Type B pancreatic cell (in vitro differentiated cells): ENCODE data around the gene GJA4. TPM values are rescaled to one million over a fixed set of nuclear protein-coding genes. Genes with fewer than 3 reads are reported as not detected.

Experiments used
- DNase-seq: peaks from one replicate; pipeline ENCODE4 v3.0.0; 2021; ENCODE audit warnings: mixed read lengths; ENCODE audit not compliant: unreplicated experiment; ENCODE audit errors: extremely low spot score
- H3K27ac Mint-ChIP-seq: 2 replicates; pipeline ENCODE4 v1.8.0; 2021; ENCODE audit warnings: mild to moderate bottlenecking, mixed read lengths
- H3K27me3 Mint-ChIP-seq: 2 replicates; pipeline ENCODE4 v1.8.0; 2021; ENCODE audit warnings: mixed read lengths
- H3K36me3 Mint-ChIP-seq: 2 replicates; pipeline ENCODE4 v1.8.0; 2021; ENCODE audit warnings: mixed read lengths
- H3K4me1 Mint-ChIP-seq: one replicate; pipeline ENCODE4 v1.8.0; 2021; ENCODE audit warnings: mixed read lengths; ENCODE audit not compliant: unreplicated experiment
- H3K4me3 Mint-ChIP-seq: 2 replicates; pipeline ENCODE4 v1.8.0; 2021; ENCODE audit warnings: mild to moderate bottlenecking, mixed read lengths
- H3K9me3 Mint-ChIP-seq: 2 replicates; pipeline ENCODE4 v1.8.0; 2021; ENCODE audit warnings: mixed read lengths
- CTCF ChIP-seq: fragments of 200-600 bp; sonication (generic); conservative IDR thresholded peaks from 2 replicates; pipeline ENCODE4 v1.5.0; 2021; ENCODE audit warnings: antibody characterized with exemption, mild to moderate bottlenecking
- total RNA-seq: library from RNA; stranded (reverse); gene quantifications from 2 replicates; pipeline ENCODE4 v1.2.1, GENCODE V29; 2021; ENCODE audit warnings: low replicate concordance

The GJA4 gene
- total RNA-seq, 1 donor from 2014 or later, result 0.87 TPM

GRCh38 chr1:34761176-34761761 lies 31.5 kb upstream of the GJA4 start:
- no peak overlapping the region for H3K27ac Mint-ChIP-seq
- DNase-seq, result no peak
- H3K36me3 Mint-ChIP-seq, result no peaks in the 10 kb centered on the region
- no peak overlapping the region for H3K4me3 Mint-ChIP-seq
- H3K27me3 Mint-ChIP-seq, result peaks cover 21% of the 10 kb centered on the region
- H3K4me1 Mint-ChIP-seq, result no peaks in the 10 kb centered on the region
- no peaks in the 10 kb centered on the region for H3K9me3 Mint-ChIP-seq
- no peak for TF ChIP-seq CTCF

GRCh38 chr1:34761776-34762307 lies 31.0 kb upstream of the GJA4 start:
- no peak overlapping the region for H3K4me3 Mint-ChIP-seq

GRCh38 chr1:34762474-34763141 lies 30.2 kb upstream of the GJA4 start:
- H3K4me3 Mint-ChIP-seq, result peak overlapping the region; percentile 54
- H3K27me3 Mint-ChIP-seq, result peaks cover 19% of the 10 kb centered on the region
- H3K27ac Mint-ChIP-seq, result peak overlapping the region; percentile 92
- DNase-seq, result no peak
- H3K9me3 Mint-ChIP-seq, result no peaks in the 10 kb centered on the region
- no peaks in the 10 kb centered on the region for H3K4me1 Mint-ChIP-seq
- no peaks in the 10 kb centered on the region for H3K36me3 Mint-ChIP-seq
- TF ChIP-seq CTCF, result no peak

More at GRCh38 chr1:34761776-34762307, 31.0 kb upstream of the GJA4 start:
- TF ChIP-seq CTCF, result no peak
- Mint-ChIP-seq H3K27me3 (peaks cover 21% of the 10 kb centered on the region), H3K27ac (no peak overlapping the region), H3K4me1 (no peaks in the 10 kb centered on the region), H3K36me3 (no peaks in the 10 kb centered on the region), H3K9me3 (no peaks in the 10 kb centered on the region)
- no peak for DNase-seq

GRCh38 chr1:34763142-34763781 lies 29.5 kb upstream of the GJA4 start:
- no peak for TF ChIP-seq CTCF
- no peak for DNase-seq
- Mint-ChIP-seq H3K27me3 (peaks cover 15% of the 10 kb centered on the region), H3K36me3 (no peaks in the 10 kb centered on the region), H3K9me3 (no peaks in the 10 kb centered on the region), H3K27ac (peak overlapping the region; percentile 92), H3K4me3 (peak overlapping the region; percentile 54), H3K4me1 (no peaks in the 10 kb centered on the region)

GRCh38 chr1:34768856-34769255 lies 23.9 kb upstream of the GJA4 start:
- H3K36me3 Mint-ChIP-seq, result no peaks in the 10 kb centered on the region
- H3K4me1 Mint-ChIP-seq, result no peaks in the 10 kb centered on the region
- H3K27ac Mint-ChIP-seq, result no peak overlapping the region
- no peak overlapping the region for H3K4me3 Mint-ChIP-seq
- no peaks in the 10 kb centered on the region for H3K9me3 Mint-ChIP-seq
- peaks cover 2% of the 10 kb centered on the region for H3K27me3 Mint-ChIP-seq
- DNase-seq, result no peak
- TF ChIP-seq CTCF, result no peak
